LNCAP (cell line): ENCODE data around the gene SLC7A7.

Source experiments
- TF ChIP-seq, protein P1 (sequence below): fragments of 450-650 bp; IDR thresholded peaks from 2 replicates; pipeline ENCODE4 v1.5.1; 2017; ENCODE audit warnings: mild to moderate bottlenecking

The SLC7A7 gene

DNA sequence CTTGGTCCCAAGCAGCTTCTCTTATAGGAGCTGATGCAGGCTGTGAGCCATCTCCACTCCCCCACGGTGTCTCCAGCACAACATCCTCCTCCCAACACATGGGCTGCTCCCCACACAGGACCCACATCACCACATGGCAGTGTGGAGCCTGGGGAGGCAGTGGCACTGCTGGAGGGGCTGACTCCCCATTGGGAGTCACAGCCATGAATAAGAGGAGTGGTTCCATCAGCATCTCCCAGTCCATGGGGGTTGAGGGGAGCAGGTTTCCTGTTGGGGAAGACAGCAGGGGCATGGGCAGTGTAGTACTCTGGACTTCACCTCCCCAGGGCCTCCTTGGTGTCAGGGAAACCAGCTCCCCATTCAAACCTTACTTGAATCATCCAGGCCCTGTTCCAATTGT is 89.2 kb downstream of the SLC7A7 start:
- TF ChIP-seq, protein P1, sequence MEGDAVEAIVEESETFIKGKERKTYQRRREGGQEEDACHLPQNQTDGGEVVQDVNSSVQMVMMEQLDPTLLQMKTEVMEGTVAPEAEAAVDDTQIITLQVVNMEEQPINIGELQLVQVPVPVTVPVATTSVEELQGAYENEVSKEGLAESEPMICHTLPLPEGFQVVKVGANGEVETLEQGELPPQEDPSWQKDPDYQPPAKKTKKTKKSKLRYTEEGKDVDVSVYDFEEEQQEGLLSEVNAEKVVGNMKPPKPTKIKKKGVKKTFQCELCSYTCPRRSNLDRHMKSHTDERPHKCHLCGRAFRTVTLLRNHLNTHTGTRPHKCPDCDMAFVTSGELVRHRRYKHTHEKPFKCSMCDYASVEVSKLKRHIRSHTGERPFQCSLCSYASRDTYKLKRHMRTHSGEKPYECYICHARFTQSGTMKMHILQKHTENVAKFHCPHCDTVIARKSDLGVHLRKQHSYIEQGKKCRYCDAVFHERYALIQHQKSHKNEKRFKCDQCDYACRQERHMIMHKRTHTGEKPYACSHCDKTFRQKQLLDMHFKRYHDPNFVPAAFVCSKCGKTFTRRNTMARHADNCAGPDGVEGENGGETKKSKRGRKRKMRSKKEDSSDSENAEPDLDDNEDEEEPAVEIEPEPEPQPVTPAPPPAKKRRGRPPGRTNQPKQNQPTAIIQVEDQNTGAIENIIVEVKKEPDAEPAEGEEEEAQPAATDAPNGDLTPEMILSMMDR, result no peak

DNA sequence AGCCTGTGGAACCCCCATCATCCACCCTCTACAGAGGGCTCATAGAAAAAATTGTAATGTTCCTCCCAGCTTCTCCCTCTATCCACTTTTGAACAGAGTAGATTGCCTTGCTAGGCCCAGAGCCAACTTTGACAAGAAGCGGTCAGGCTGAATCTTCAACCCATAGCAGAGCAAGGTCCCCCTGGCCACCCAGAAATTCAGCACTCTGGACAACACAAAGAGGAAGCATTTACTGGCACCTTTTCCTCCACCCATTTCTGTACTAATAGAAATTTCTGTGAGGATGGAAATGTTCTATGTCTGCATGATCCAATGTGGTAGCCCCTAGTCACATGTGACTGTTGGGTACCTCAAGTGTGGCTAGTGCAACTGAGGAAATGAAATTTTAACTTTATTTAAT is 91.4 kb downstream of the SLC7A7 start:
- TF ChIP-seq, protein P1, result no peak
